C4-2B (cell line): ENCODE measurements around the gene XXYLT1.

Source experiments
- ZFX ChIP-seq: fragments of 450-650 bp; IDR thresholded peaks from 2 replicates; pipeline ENCODE4 v1.6.1; 2017
- TF ChIP-seq, protein P1 (sequence below): fragments of 450-650 bp; conservative IDR thresholded peaks from 2 replicates; pipeline ENCODE4 v1.5.1; 2017; ENCODE audit warnings: mild to moderate bottlenecking

DNA sequence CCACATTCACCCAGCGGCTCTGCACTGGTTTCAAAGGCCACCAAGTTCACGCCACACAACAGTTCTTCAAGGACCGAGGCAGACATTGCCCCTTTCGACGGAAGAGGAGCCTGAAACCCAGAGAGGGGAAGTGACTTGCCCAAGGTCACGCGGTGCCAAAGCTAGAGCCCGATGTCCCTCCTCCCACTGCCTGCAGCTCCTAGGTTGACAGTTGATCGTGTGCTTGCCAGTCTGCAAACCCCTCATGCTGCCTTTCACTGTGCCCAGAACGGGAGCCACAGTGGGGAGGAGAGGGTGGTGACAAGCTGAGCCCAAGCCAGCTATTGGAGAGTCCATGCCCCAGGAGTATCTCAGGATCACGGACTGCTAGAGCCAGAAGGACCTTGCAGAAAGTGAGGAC, 230.9 kb downstream of the XXYLT1 start:
- TF ChIP-seq, protein P1, sequence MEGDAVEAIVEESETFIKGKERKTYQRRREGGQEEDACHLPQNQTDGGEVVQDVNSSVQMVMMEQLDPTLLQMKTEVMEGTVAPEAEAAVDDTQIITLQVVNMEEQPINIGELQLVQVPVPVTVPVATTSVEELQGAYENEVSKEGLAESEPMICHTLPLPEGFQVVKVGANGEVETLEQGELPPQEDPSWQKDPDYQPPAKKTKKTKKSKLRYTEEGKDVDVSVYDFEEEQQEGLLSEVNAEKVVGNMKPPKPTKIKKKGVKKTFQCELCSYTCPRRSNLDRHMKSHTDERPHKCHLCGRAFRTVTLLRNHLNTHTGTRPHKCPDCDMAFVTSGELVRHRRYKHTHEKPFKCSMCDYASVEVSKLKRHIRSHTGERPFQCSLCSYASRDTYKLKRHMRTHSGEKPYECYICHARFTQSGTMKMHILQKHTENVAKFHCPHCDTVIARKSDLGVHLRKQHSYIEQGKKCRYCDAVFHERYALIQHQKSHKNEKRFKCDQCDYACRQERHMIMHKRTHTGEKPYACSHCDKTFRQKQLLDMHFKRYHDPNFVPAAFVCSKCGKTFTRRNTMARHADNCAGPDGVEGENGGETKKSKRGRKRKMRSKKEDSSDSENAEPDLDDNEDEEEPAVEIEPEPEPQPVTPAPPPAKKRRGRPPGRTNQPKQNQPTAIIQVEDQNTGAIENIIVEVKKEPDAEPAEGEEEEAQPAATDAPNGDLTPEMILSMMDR: no peak
- no peak for TF ChIP-seq ZFX
